HG03521 (cell line): ENCODE data around the gene ANO9.

Experiments used
- ATAC-seq: cut with Tn5 transposase; IDR thresholded peaks from one replicate; pipeline ENCODE4 v1.9.1; 2021; ENCODE audit warnings: mild to moderate bottlenecking, moderate library complexity; ENCODE audit not compliant: unreplicated experiment

Gene ANO9

GRCh38 chr11:452916-453527 lies 11.2 kb upstream of the ANO9 start:
- ATAC-seq, result no peak

- ATAC-seq, result no peak
These were observed 10.5 kb upstream of the ANO9 start for GRCh38 chr11:452203-452744.

GRCh38 chr11:451738-452137 lies 9.9 kb upstream of the ANO9 start:
- no peak for ATAC-seq

GRCh38 chr11:450809-451451 lies 9.1 kb upstream of the ANO9 start:
- peak; percentile 6 for ATAC-seq

GRCh38 chr11:449889-450808 lies 8.3 kb upstream of the ANO9 start, which contains the start of gene PTDSS2:
Gene PTDSS2 (plus strand): TSS chr11:450279. CDS start chr11:450456, 177 bp downstream.
- ATAC-seq, result peak; percentile 80

DNA sequence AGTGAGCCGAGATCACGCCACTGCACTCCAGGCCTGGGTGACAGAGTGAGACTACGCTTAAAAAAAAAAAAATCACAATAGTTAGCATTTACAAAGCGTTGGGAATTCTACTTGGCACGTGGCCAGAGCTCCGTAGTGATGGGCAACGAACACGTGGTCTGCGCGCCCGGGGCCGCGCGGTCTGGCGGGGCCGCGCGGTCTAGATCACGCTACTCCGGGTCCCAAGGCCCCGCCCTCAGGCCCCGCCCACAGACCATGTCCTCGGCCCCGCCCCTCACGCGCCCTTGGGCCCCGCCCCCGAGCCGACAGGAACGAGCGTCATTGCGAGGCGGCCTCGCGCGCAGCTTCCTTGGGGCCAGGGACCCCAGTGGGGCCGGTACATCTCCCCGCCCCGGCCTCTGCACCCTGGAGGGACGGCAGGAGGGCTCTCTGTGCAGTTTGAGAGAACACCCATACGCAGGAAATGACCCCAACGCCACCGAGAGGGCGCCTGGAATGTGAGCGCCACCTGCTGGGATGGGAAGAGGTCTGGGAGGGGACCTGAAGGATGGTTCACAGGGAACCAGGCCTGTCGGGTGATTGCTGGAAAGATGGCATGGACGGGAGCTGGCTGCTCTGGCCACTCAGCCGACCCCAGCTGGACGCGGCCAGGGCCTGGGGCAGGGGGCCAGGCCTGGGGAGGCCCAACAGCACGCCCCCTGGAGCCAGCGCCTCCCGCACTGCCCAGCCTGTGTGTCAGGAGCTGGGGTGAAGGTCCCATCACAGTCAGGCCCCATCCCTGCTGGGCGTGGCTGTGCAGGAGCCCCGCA lies 6.3 kb upstream of the ANO9 start:
- peak; percentile 42 for ATAC-seq

DNA sequence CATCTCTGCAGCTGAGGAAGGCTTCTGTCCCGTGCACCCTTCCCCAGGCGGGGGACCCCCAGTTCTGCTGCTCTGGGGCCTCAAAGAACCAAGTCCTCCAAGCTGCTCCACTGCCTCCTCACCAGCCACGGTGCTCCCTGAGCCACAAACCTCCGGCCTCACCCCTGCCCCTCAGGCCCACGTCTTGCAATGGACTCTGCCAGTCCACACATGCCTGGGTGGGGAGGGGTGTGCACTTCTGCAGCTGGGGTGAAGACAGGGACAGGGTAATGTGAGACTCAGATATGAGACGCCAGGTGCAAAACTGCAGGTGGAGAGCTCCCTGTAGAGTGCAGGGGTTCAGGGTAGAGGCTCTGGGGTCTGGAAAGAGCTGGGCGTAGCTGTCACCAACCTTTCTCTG lies 5.1 kb upstream of the ANO9 start:
- ATAC-seq, result no peak

DNA sequence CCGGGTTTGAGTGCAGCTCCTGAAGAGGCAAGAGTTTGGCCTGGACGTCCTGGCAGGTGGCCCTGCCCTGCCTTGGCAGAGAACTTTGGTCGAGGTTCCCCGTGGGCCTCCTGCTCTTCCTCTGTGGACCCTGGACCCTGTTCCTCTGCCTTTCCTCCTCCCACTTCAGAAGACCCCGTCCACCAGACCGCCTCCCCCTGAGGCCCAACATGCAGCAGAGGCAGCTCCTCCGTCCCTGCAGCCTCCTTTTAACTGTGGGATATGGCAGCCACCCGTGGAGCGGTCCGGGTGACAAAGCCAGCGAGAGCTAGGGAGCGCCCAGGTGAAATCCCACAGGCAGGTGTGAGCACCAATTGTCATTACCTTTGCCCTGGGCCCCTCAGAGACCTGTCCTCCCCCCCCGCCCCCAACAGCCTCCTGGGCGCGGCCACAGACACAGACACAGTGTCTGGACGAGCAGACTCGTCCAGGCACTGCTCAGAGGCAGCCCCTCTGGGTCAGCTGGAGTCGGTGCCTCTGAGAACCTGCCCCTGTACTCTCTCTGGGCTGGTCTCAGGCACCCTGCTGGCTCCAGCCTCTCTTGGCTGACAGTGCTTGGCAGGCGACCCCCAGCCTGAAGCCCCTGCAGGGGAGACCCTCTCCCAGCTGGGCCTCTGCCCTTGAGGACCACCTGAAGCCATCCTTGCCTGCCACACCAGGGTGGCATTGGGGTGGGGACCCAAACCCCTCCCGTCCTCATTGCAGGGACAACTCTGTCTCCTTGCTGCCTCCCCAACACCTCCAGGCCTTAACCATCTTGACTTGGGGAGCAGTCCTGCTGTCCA lies 4.2 kb upstream of the ANO9 start:
- ATAC-seq, result no peak

- no peak for ATAC-seq
These were observed 2.8 kb upstream of the ANO9 start for GRCh38 chr11:444396-445144.

GRCh38 chr11:443542-444199 lies 1.9 kb upstream of the ANO9 start:
- no peak for ATAC-seq

GRCh38 chr11:442611-443081 lies 835 bp upstream of the ANO9 start:
- ATAC-seq, result no peak

GRCh38 chr11:441043-441417 lies 781 bp downstream of the ANO9 start:
- no peak for ATAC-seq

DNA sequence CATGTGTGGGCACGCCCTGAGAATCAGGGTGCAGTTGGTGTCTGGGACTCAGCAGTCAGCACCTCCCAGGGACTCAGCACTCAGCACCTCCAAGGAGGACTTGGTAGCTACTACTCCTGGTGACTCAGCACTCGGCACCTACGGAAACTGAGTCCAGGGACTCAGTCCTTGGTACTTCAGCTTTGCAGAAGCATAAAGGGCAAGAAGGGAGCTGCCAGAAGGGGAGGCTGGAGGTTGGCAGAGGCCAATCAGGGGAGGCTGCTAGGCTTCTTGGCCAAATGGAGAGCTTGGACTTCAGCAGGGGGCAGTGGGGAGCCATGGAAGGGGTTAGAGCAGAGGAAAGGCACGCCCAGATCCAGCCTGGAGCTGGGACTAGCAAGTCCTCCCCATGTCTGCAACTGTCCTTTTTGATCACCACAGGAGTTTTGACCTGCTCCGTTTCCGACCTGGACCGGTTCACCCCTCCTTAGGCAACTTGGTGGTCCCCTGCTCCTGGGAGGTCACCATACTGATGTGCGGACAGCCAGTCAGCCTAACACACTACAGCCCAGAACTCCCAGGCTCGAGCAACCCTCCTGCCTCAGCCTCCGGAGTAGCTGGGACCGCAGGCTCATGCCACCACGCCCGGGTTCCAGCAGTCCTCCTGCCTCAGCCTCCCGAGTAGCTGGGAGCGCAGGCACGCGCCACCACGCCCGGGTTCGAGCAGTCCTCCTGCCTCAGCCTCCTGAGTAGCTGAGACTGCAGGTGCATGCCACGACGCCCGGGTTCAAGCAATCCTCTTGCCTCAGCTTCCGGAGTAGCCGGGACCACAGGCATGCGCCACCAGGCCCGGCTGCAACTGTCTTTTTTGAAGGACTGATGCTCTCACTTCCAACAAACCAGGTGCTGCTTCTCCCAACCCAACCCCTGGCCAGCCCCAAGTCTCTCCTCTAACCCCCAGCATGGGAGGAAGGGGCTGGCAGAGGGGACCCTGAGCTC lies 1.5 kb downstream of the ANO9 start:
- no peak for ATAC-seq

GRCh38 chr11:439315-440064 lies 2.3 kb downstream of the ANO9 start:
- no peak for ATAC-seq

- no peak for ATAC-seq
These were observed 3.5 kb downstream of the ANO9 start for GRCh38 chr11:438101-438844.
